Mesenchymal stem cell (in vitro differentiated cells and primary cell): ENCODE measurements around the gene PICK1.

Experiments
- DNase-seq: peaks from one replicate; pipeline ENCODE4 v3.0.0-alpha.2; 2013
- H2AFZ ChIP-seq: one replicate; pipeline ENCODE4 v1.6.1; 2013; ENCODE audit warnings: low read depth, mild to moderate bottlenecking, control low read depth, inconsistent platforms, low read length, moderate library complexity
- H2AK5ac ChIP-seq: 2 replicates; pipeline ENCODE4 v1.6.1; 2013; ENCODE audit warnings: low read length, moderate library complexity, mild to moderate bottlenecking, inconsistent platforms; ENCODE audit not compliant: severe bottlenecking
- H2BK120ac ChIP-seq: one replicate; pipeline ENCODE4 v1.6.1; 2013; ENCODE audit warnings: low read depth, mild to moderate bottlenecking, inconsistent platforms, low read length, moderate library complexity
- H2BK12ac ChIP-seq, 2 experiments: one replicate each; pipeline ENCODE4 v1.6.1; 2013; ENCODE audit warnings: inconsistent platforms in 2 of 2, low read length in 2 of 2, mild to moderate bottlenecking in 2 of 2, moderate library complexity in 2 of 2, control low read depth in 1 of 2
- H2BK15ac ChIP-seq: one replicate; pipeline ENCODE4 v1.6.1; 2013; ENCODE audit warnings: mild to moderate bottlenecking, low read depth, inconsistent platforms; ENCODE audit not compliant: poor library complexity, severe bottlenecking
- H2BK5ac ChIP-seq: 2 replicates; pipeline ENCODE4 v1.6.1; 2013; ENCODE audit warnings: low read depth, mild to moderate bottlenecking, low read length, control low read depth, inconsistent platforms; ENCODE audit not compliant: poor library complexity, severe bottlenecking
- H3K14ac ChIP-seq, 2 experiments: one replicate each; pipeline ENCODE4 v1.6.1; 2013; ENCODE audit warnings: inconsistent platforms in 2 of 2, low read length in 2 of 2, control low read depth in 1 of 2, mild to moderate bottlenecking in 1 of 2, moderate library complexity in 1 of 2
- H3K18ac ChIP-seq, 2 experiments: one replicate each; pipeline ENCODE4 v1.6.1; 2013; ENCODE audit warnings: inconsistent platforms in 2 of 2, low read length in 2 of 2, control low read depth in 1 of 2, low read depth in 1 of 2, mild to moderate bottlenecking in 1 of 2
- H3K23ac ChIP-seq, 2 experiments: one replicate each; pipeline ENCODE4 v1.6.1; 2013; ENCODE audit warnings: inconsistent platforms in 2 of 2, low read length in 2 of 2, mild to moderate bottlenecking in 2 of 2, moderate library complexity in 2 of 2, control low read depth in 1 of 2
- H3K27ac ChIP-seq: 2 replicates; pipeline ENCODE4 v1.5.1; 2013; ENCODE audit warnings: mild to moderate bottlenecking, moderate library complexity, low read length, control low read depth, inconsistent platforms; ENCODE audit not compliant: poor library complexity, severe bottlenecking
- H3K27me3 ChIP-seq, 2 experiments: 2 replicates each; pipeline versions ENCODE4 v1.6.1 to v1.7.0; 2013; ENCODE audit warnings: low read length in 2 of 2, mild to moderate bottlenecking in 2 of 2, moderate library complexity in 2 of 2, control low read depth in 1 of 2, inconsistent platforms in 1 of 2; ENCODE audit not compliant: control insufficient read depth in 1 of 2, insufficient read depth in 1 of 2
- H3K36me3 ChIP-seq, 2 experiments: 2 replicates each; pipeline versions ENCODE4 v1.6.1 to v1.7.0; 2013; ENCODE audit warnings: low read length in 2 of 2, control low read depth in 1 of 2, inconsistent platforms in 1 of 2, low read depth in 1 of 2, mild to moderate bottlenecking in 1 of 2; ENCODE audit not compliant: insufficient read depth in 2 of 2, control insufficient read depth in 1 of 2
- H3K4ac ChIP-seq, 2 experiments: one replicate each; pipeline ENCODE4 v1.6.1; 2013; ENCODE audit warnings: inconsistent platforms in 2 of 2, low read length in 2 of 2, mild to moderate bottlenecking in 2 of 2, moderate library complexity in 2 of 2, control low read depth in 1 of 2, low read depth in 1 of 2
- H3K4me1 ChIP-seq: 2 replicates; pipeline ENCODE4 v1.6.1; 2013; ENCODE audit warnings: low read depth, low read length, control low read depth; ENCODE audit not compliant: control insufficient read depth, insufficient read depth
- H3K4me2 ChIP-seq: 2 replicates; pipeline ENCODE4 v1.6.1; 2013; ENCODE audit warnings: low read length, mild to moderate bottlenecking, inconsistent platforms; ENCODE audit not compliant: poor library complexity, severe bottlenecking
- H3K4me3 ChIP-seq, 2 experiments: 2 replicates each; pipeline versions ENCODE4 v1.5.1 to v1.7.0; 2013; ENCODE audit warnings: low read length in 2 of 2, mild to moderate bottlenecking in 2 of 2, control low read depth in 1 of 2, low read depth in 1 of 2; ENCODE audit not compliant: insufficient read depth in 1 of 2
- H3K79me1 ChIP-seq: replicated peaks from 2 replicates; pipeline ENCODE4 v1.6.1; 2013; ENCODE audit warnings: mild to moderate bottlenecking, control low read depth, low read length, inconsistent platforms; ENCODE audit not compliant: poor library complexity, severe bottlenecking
- H3K9ac ChIP-seq: 2 replicates; pipeline ENCODE4 v1.7.0; 2013; ENCODE audit warnings: mild to moderate bottlenecking, low read length, moderate library complexity
- H3K9me3 ChIP-seq: 2 replicates; pipeline ENCODE4 v1.7.0; 2013; ENCODE audit warnings: mild to moderate bottlenecking, low read length; ENCODE audit not compliant: control insufficient read depth
- H4K8ac ChIP-seq: one replicate; pipeline ENCODE4 v1.6.1; 2013; ENCODE audit warnings: inconsistent platforms, mild to moderate bottlenecking, low read length, moderate library complexity
- H4K91ac ChIP-seq: one replicate; pipeline ENCODE4 v1.6.1; 2013; ENCODE audit warnings: mild to moderate bottlenecking, low read length, inconsistent platforms
- WGBS: methylation state at CpG from one replicate; pipeline ENCODE4 v1.1.7; 2013; ENCODE audit warnings: mixed read lengths; 5-methylcytosine and 5-hydroxymethylcytosine counted together

Gene PICK1

DNA sequence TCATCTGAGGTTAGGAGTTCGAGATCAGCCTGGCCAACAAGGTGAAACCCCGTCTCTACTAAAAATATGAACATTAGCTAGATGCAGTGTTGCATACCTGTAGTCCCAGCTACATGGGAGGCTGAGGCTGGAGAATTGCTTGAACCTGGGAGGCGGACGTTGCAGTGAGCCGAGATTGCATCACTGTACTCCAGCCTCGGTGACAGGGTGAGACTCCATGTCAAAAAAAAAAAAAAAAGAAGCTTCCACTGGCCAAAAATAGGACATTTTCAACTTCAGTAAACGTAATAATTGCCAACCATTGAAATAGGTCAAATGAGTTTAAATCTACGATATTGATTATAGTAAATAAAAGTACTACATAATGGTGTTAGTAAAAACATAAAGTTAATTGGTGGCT is 46.4 kb downstream of the PICK1 start:
- no peak overlapping the region for H2BK120ac ChIP-seq
- H3K27me3 ChIP-seq, result no peaks in the 10 kb centered on the region
- no peak overlapping the region for H2BK12ac ChIP-seq
- no peak overlapping the region for H3K14ac ChIP-seq
- H3K79me1 ChIP-seq, result no peaks in the 10 kb centered on the region
- DNase-seq, result no peak
- H3K9me3 ChIP-seq, result no peaks in the 10 kb centered on the region
- no peak overlapping the region for H4K8ac ChIP-seq
- H2AK5ac ChIP-seq, result no peak overlapping the region
- no peak overlapping the region for H3K4me3 ChIP-seq
- no peak overlapping the region for H3K18ac ChIP-seq
- no peak overlapping the region for H2BK5ac ChIP-seq
- no peak overlapping the region for H3K23ac ChIP-seq
- peaks cover 0 to under 1% of the 10 kb centered on the region in 2 experiments for H3K36me3 ChIP-seq
- H2BK15ac ChIP-seq, result no peak overlapping the region
- no peak overlapping the region for H4K91ac ChIP-seq
- peaks cover 5% of the 10 kb centered on the region for H3K4me1 ChIP-seq
- 87% methylated on average over 6 of the region's 8 CpGs for WGBS
- no peak overlapping the region for H3K4me2 ChIP-seq
- H3K9ac ChIP-seq, result no peak overlapping the region
- H3K27ac ChIP-seq, result no peak overlapping the region
- no peak overlapping the region for H2AFZ ChIP-seq
- H3K4ac ChIP-seq, result no peak overlapping the region

DNA sequence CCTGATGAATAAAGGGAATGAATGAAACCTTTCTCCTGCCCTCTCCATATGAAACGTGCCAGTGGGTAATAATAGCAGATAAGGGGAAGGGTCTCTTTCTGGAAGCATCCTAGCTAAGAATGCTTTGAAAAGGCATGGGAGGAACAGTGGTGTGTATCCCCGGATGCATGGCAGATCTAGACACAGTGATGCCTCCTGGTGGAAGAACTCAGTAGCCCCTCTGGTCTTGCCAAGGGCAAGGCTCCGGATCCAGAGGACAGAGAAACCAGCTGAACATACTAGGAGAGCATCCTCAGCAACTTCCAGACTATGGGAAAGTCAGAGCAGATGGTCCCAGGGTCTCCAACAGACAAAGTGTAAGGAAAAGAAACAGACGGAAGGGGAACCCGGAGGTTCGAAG is 46.9 kb downstream of the PICK1 start:
- Histone ChIP-seq H3K4ac (no peak overlapping the region), H3K36me3 (peaks cover 0 to 4% of the 10 kb centered on the region in 2 experiments), H3K14ac (no peak overlapping the region), H3K9me3 (no peaks in the 10 kb centered on the region), H3K18ac (no peak overlapping the region), H4K8ac (no peak overlapping the region), H2AFZ (no peak overlapping the region), H2BK12ac (no peak overlapping the region), H3K23ac (no peak overlapping the region), H3K27me3 (no peaks in the 10 kb centered on the region), H3K27ac (no peak overlapping the region), H4K91ac (no peak overlapping the region), H3K79me1 (no peaks in the 10 kb centered on the region), H3K4me1 (peaks cover 2% of the 10 kb centered on the region), H2BK120ac (no peak overlapping the region), H2BK5ac (no peak overlapping the region), H3K4me2 (no peak overlapping the region), H2AK5ac (no peak overlapping the region), H3K4me3 (no peak overlapping the region), H3K9ac (no peak overlapping the region), H2BK15ac (no peak overlapping the region)
- DNase-seq, result peak; percentile 34
- WGBS, result 76% methylated on average over 6 of the region's 6 CpGs

DNA sequence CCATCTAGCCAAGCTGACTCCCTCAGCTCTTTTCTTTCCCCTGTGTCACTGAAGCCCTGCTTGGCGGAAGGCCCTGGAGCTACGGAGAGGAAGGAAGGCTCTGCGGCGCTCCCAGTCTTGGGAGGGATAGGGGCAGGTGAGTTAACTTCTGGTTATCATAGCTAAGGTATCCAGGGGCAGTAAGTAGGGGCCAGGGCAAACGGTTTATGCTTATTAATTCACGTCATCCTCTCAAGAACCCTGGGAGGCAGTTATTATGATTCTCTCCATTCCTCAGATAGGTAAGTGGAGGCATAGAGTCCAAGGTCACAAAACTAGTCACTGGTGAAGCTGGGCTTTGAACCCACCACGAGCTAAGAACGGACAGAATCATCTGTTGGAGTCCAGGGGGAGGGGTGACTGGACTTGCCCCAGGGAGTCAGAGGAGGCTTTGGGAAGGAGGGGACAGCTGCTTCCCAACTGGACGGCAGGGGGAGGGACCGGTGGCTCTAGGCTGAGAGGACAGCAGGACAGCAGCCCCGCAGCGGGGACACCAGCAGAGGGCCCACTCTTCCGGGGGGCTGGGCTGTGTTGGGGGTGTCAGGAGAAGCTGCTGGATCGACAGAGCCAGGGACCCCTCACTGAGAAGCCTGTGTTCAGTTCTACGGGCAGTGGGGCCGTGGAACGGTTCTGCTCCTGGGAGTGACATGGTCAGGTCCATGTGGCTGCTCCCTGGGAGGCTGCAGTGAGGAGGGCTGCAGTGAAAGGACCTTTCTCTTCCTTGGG is 49.8 kb downstream of the PICK1 start:
- peak overlapping the region; percentile 9 for H2BK15ac ChIP-seq
- H3K9ac ChIP-seq, result no peak overlapping the region
- peaks cover 0 to 10% of the 10 kb centered on the region in 2 experiments for H3K27me3 ChIP-seq
- no peak overlapping the region for H2BK120ac ChIP-seq
- no peak overlapping the region for H3K14ac ChIP-seq
- no peak overlapping the region for H2BK12ac ChIP-seq
- H3K9me3 ChIP-seq, result no peaks in the 10 kb centered on the region
- H3K18ac ChIP-seq, result no peak overlapping the region
- H2AK5ac ChIP-seq, result no peak overlapping the region
- DNase-seq, result no peak
- H4K91ac ChIP-seq, result no peak overlapping the region
- H3K36me3 ChIP-seq, result peaks cover 0 to 10% of the 10 kb centered on the region in 2 experiments
- H2AFZ ChIP-seq, result no peak overlapping the region
- no peak overlapping the region for H3K4me2 ChIP-seq
- WGBS, result 75% methylated on average over 15 of the region's 17 CpGs
- no peaks in the 10 kb centered on the region for H3K79me1 ChIP-seq
- no peak overlapping the region for H2BK5ac ChIP-seq
- H3K4ac ChIP-seq, result no peak overlapping the region
- no peak overlapping the region for H3K23ac ChIP-seq
- H3K27ac ChIP-seq, result no peak overlapping the region
- H3K4me3 ChIP-seq, result no peak overlapping the region
- H3K4me1 ChIP-seq, result peaks cover 19% of the 10 kb centered on the region
- no peak overlapping the region for H4K8ac ChIP-seq

DNA sequence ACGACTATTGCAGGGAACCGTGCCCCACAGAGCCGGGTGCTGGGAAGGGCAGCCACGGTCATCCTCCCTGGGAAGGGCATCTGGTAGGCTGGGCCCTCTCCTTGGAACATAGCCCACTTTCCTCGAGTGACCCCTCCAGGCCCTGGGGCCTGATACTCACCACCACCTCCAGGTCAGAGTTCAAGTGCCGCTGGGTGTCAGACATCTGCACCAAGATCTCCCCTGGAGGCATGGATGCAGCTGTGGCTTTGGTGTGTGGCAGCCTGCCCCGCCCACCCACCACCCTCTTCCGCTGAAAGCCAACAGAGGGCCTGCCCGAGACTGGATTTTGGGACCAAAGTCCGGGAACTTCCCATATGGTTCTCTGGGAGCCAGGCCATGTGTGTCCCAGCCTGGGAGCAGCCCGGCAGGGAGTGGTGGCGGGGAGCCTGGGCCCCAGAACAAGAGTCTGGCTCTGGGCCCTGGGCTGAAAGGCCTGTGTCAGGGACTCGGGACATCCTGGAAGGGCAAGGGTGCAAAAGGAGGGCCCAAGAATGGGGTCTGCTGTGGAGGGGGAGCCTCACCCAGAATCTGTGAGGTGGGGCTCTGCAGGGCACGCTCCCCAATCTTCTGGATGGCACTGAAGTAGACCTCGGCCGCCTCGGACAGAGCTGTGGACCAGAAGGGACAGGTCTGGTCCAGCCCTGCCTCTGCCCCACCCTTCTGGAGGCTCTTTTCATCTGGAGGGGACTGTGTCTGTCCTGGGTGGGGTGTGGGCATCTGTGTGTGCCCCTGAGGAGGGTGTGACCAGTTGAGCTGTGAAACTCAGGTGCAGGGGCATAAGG is 50.7 kb downstream of the PICK1 start:
- Histone ChIP-seq H2BK5ac (no peak overlapping the region), H3K4me2 (no peak overlapping the region), H3K23ac (no peak overlapping the region), H4K8ac (no peak overlapping the region), H3K4me1 (peaks cover 19% of the 10 kb centered on the region), H3K4me3 (no peak overlapping the region), H2AK5ac (no peak overlapping the region), H3K27ac (no peak overlapping the region), H3K79me1 (no peaks in the 10 kb centered on the region), H4K91ac (no peak overlapping the region), H3K36me3 (peaks cover 0 to 19% of the 10 kb centered on the region in 2 experiments), H2BK120ac (no peak overlapping the region), H3K9me3 (no peaks in the 10 kb centered on the region), H3K14ac (no peak overlapping the region), H2BK12ac (no peak overlapping the region), H3K18ac (no peak overlapping the region), H3K4ac (no peak overlapping the region), H2BK15ac (no peak overlapping the region), H2AFZ (no peak overlapping the region), H3K27me3 (peaks cover 0 to 10% of the 10 kb centered on the region in 2 experiments), H3K9ac (no peak overlapping the region)
- no peak for DNase-seq
- 88% methylated on average over 17 of the region's 17 CpGs for WGBS
